Vagina (tissue), 2 donors: ENCODE results near the gene GP1BB. TPM values are rescaled to one million over a fixed set of nuclear protein-coding genes. Genes with fewer than 3 reads are reported as not detected.

Source experiments
- DNase-seq, 2 donors: peaks; one replicate each; pipeline ENCODE4 v3.0.0-alpha.2; 2017; ENCODE audit errors: extremely low spot score in 2 of 2
- H3K27ac ChIP-seq: fragments of 200-600 bp; sonication (generic); one replicate; pipeline ENCODE4 v1.5.1; 2019
- H3K27me3 ChIP-seq: fragments of 200-600 bp; sonication (generic); one replicate; pipeline ENCODE4 v1.5.1; 2019
- H3K36me3 ChIP-seq, 2 donors: fragments of 200-600 bp; sonication (generic); one replicate each; pipeline ENCODE4 v1.5.1; 2017 to 2019
- H3K4me1 ChIP-seq: fragments of 200-600 bp; sonication (generic); one replicate; pipeline ENCODE4 v1.5.1; 2019
- H3K4me3 ChIP-seq, 2 donors: fragments of 200-600 bp; sonication (generic); 1 replicate in 1 of 2; 2 replicates in 1 of 2; pipeline ENCODE4 v1.5.1; 2016 to 2019
- H3K9me3 ChIP-seq: fragments of 200-600 bp; sonication (generic); one replicate; pipeline ENCODE4 v1.5.1; 2019
- POLR2A ChIP-seq, 2 donors: fragments of 450-650 bp; IDR thresholded peaks; one replicate each; pipeline ENCODE4 v1.6.1; 2017; ENCODE audit warnings: antibody characterized with exemption in 2 of 2, mild to moderate bottlenecking in 2 of 2, moderate library complexity in 2 of 2
- POLR2AphosphoS5 ChIP-seq, 2 donors: sonication (generic); formaldehyde crosslinking; IDR thresholded peaks; one replicate each; pipeline ENCODE4 v1.9.0; 2017; ENCODE audit warnings: antibody characterized with exemption in 2 of 2, mild to moderate bottlenecking in 2 of 2, low read depth in 1 of 2; ENCODE audit not compliant: insufficient read depth in 1 of 2
- intact Hi-C: fragments of 100-400 bp; cut with DNase I; formaldehyde crosslinking; loops from one replicate; pipeline ENCODE4 v1.15.1; 2023
- total RNA-seq: library from RNA; depleted of rRNA; stranded (reverse); fragments of >200 nt; gene quantifications from one replicate; pipeline ENCODE4 v1.2.3, GENCODE V29; 2016
- TF ChIP-seq, protein P1 (sequence below), 3 experiments: fragments of 450-650 bp in 2 of 3; fragments of 200-600 bp in 1 of 3; sonication (generic) in 1 of 3; IDR thresholded peaks; one replicate each; pipeline ENCODE4 v1.5.1; 2017 to 2019; ENCODE audit warnings: antibody characterized with exemption in 3 of 3, mild to moderate bottlenecking in 2 of 3, moderate library complexity in 2 of 3

GP1BB gene
- total RNA-seq: 14.5 TPM

DNA sequence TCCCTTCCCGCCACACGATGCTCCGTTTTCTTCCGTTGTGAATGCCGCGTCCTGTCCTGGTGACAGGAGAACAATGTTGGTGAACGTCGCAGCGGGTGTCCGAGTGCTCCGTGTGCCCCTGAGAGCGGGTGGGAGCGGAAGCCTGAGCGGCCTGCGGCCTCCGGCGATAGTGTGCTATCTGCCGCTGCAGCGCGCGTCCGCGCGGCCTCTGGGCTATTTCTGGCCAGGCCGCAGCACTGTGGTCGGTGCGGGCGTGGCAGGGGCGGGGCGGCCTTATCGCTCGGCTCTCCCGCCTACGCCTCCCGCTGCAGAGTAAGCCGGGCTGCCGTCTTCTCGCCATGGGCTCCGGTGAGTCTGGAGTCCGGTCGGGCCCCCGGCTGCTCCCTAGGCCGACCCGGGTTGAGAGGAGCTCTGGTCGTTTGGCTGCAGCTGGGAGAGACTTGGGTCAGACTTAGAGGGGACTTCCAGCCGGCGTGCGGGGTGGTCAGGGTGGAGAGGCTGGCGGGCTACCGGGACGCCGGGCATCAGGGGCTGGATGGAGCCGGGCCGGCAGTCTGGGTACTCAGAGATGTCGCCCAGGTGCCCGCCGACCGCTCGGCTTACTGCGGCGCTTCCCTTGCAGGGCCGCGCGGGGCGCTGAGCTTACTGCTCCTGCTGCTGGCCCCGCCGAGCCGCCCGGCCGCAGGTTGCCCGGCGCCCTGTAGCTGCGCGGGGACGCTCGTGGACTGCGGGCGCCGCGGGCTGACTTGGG, at the start of gene GP1BB:
TSS of gene GP1BB (plus strand) at position 308 of the 751 bp plus-strand sequence. CDS start at position 339, 31 bp downstream.
- H3K27me3 ChIP-seq: no peaks in the 10 kb centered on the region
- no peak for DNase-seq

DNA sequence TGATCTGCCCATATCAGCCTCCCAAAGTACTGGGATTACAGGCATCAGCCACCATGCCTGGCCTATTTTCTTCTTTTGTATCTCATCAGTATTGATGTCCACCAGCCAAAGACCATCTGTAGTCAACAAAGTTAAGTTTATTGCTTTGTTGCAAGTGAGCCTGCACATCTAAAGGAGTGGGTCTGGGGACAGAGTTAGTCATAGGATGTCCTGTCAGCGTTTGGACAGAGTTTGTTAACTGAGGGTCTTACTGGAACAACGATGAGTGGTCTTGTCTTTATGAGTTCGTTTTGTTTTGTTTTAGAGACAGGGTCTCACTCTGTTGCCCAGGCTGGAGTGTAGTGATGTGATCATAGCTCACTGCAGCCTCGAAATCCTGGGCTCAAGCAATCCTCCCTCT, 49.7 kb upstream of the GP1BB start:
- no peaks in the 10 kb centered on the region for H3K9me3 ChIP-seq
- intact Hi-C loops: no loop called here
- H3K36me3 ChIP-seq: no peaks in the 10 kb centered on the region
- H3K27ac ChIP-seq: no peak overlapping the region
- H3K4me3 ChIP-seq: no peak overlapping the region
- H3K27me3 ChIP-seq: no peaks in the 10 kb centered on the region
- H3K4me1 ChIP-seq: no peaks in the 10 kb centered on the region
- TF ChIP-seq POLR2A (IDR thresholded peaks at IDR 0.05): no peak
- TF ChIP-seq, protein P1, sequence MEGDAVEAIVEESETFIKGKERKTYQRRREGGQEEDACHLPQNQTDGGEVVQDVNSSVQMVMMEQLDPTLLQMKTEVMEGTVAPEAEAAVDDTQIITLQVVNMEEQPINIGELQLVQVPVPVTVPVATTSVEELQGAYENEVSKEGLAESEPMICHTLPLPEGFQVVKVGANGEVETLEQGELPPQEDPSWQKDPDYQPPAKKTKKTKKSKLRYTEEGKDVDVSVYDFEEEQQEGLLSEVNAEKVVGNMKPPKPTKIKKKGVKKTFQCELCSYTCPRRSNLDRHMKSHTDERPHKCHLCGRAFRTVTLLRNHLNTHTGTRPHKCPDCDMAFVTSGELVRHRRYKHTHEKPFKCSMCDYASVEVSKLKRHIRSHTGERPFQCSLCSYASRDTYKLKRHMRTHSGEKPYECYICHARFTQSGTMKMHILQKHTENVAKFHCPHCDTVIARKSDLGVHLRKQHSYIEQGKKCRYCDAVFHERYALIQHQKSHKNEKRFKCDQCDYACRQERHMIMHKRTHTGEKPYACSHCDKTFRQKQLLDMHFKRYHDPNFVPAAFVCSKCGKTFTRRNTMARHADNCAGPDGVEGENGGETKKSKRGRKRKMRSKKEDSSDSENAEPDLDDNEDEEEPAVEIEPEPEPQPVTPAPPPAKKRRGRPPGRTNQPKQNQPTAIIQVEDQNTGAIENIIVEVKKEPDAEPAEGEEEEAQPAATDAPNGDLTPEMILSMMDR (IDR thresholded peaks at IDR 0.05): no peak
- no peak for TF ChIP-seq POLR2AphosphoS5 (IDR thresholded peaks at IDR 0.05; ENCODE audit: insufficient read depth in 1 of 2, low read depth in 1 of 2)
- DNase-seq: no peak

More for the DNA sequence above, at the start of gene GP1BB:
- H3K4me1 ChIP-seq: peaks cover 26% of the 10 kb centered on the region
- H3K4me3 ChIP-seq: peak within 1 kb of the TSS in 1 of 2 donors; percentile 36
- intact Hi-C loops: no loop called here
- H3K27ac ChIP-seq: no peak within 1 kb of the TSS
- H3K36me3 ChIP-seq: peaks cover 0 to 32% of the 10 kb centered on the region in 2 donors
- no peaks in the 10 kb centered on the region for H3K9me3 ChIP-seq
- no peak for TF ChIP-seq POLR2A (IDR thresholded peaks at IDR 0.05)
- no peak for TF ChIP-seq POLR2AphosphoS5 (IDR thresholded peaks at IDR 0.05; ENCODE audit: insufficient read depth in 1 of 2, low read depth in 1 of 2)
- TF ChIP-seq, protein P1 (IDR thresholded peaks at IDR 0.05): no peak

- no peaks in the 10 kb centered on the region for H3K9me3 ChIP-seq
- no peak for TF ChIP-seq POLR2AphosphoS5 (IDR thresholded peaks at IDR 0.05; ENCODE audit: insufficient read depth in 1 of 2, low read depth in 1 of 2)
- TF ChIP-seq POLR2A (IDR thresholded peaks at IDR 0.05): no peak
- TF ChIP-seq, protein P1 (IDR thresholded peaks at IDR 0.05): no peak
- intact Hi-C loops: no loop called here
- H3K27me3 ChIP-seq: no peaks in the 10 kb centered on the region
- peak in 1 of 2 donors; percentile 64 for DNase-seq
- H3K4me3 ChIP-seq: no peak overlapping the region
- no peaks in the 10 kb centered on the region for H3K4me1 ChIP-seq
- H3K27ac ChIP-seq: no peak overlapping the region
- H3K36me3 ChIP-seq: no peaks in the 10 kb centered on the region
These were observed 49.0 kb upstream of the GP1BB start for GRCh38 chr22:19674129-19674928.

DNA sequence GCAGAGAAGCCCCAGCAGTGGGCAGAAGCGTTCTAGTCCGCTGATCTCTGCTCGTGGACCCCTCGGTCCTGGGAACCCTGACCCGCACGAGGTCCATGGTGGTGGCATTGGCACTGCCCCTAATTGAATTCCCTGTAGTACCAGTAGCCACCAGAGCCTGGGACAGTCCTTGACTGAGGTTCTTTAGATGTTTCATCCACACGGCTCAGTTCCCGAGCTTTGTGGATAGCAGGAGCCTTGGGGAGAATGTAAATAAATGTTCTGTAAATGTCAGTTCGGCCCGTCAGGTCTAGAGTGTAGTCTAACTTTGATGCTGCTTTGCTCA, 48.4 kb upstream of the GP1BB start:
- H3K27ac ChIP-seq: no peak overlapping the region
- no peaks in the 10 kb centered on the region for H3K9me3 ChIP-seq
- H3K4me3 ChIP-seq: no peak overlapping the region
- H3K36me3 ChIP-seq: no peaks in the 10 kb centered on the region
- DNase-seq: no peak
- intact Hi-C loops: no loop called here
- no peaks in the 10 kb centered on the region for H3K27me3 ChIP-seq
- TF ChIP-seq, protein P1 (IDR thresholded peaks at IDR 0.05): no peak
- no peak for TF ChIP-seq POLR2AphosphoS5 (IDR thresholded peaks at IDR 0.05; ENCODE audit: insufficient read depth in 1 of 2, low read depth in 1 of 2)
- no peak for TF ChIP-seq POLR2A (IDR thresholded peaks at IDR 0.05)
- H3K4me1 ChIP-seq: no peaks in the 10 kb centered on the region
